SK-N-MC (cell line): Measurements from ENCODE around the gene SPOP.

ENCODE experiments used
- EZH2 ChIP-seq: fragments of 200-600 bp; sonication (generic); IDR thresholded peaks from one replicate; pipeline ENCODE4 v1.6.1; 2017; ENCODE audit warnings: antibody characterized with exemption
- FOXP2 ChIP-seq: optimal IDR thresholded peaks from 2 replicates; pipeline ENCODE3; 2011; ENCODE audit warnings: mild to moderate bottlenecking, moderate library complexity; ENCODE audit not compliant: insufficient read depth; ENCODE audit errors: extremely low read length, control extremely low read depth
- POLR2AphosphoS5 ChIP-seq: IDR thresholded peaks from 2 replicates; pipeline ENCODE4 v1.6.1; 2012; ENCODE audit warnings: mild to moderate bottlenecking, low read depth, low read length, borderline replicate concordance

DNA sequence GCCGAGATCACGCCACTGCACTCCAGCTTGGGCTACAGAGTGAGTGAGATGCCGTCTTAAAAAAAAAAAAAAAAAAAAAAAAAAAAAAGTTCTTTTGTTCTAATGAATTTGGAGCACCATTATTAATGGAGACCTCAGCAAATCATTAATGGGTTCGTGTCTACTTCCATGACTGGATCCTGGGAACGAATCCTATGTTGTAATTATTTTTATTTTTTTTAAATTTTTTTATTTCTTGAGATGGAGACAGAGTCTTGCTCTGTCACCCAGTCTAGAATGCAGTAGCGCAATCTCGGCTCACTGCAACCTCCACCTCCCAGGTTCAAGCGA, 30.7 kb downstream of the SPOP start:
- TF ChIP-seq POLR2AphosphoS5, result no peak
- no peak for TF ChIP-seq EZH2
- no peak for TF ChIP-seq FOXP2
